GM13977 (cell line): ENCODE results near the gene CTNNAL1.
A peak's percentile ranks its signal among the peaks of the same experiment; 100 is the strongest.
"Not testable (repeated sequence)": the region's sequence is repeated elsewhere in the genome, so short reads cannot be mapped to it uniquely, and the experiment has no call there.

Source experiments
- DNase-seq: peaks from one replicate; pipeline ENCODE4 v3.0.0; 2012; ENCODE audit warnings: low spot score
- CTCF ChIP-seq: IDR thresholded peaks from 2 replicates; pipeline ENCODE4 v1.5.1; 2012; ENCODE audit warnings: mild to moderate bottlenecking, control low read depth; ENCODE audit not compliant: insufficient read depth; ENCODE audit errors: extremely low read depth, missing control alignments
- in situ Hi-C: fragments of 300-500 bp; cut with MboI; formaldehyde crosslinking; loops from one replicate; pipeline ENCODE4 v1.12.0; 2022; ENCODE audit warnings: low sequenced_read_pairs, low pct_unique_long_range_greater_than_20kb, mixed read lengths, inconsistent platforms; ENCODE audit not compliant: unreplicated experiment

The CTNNAL1 gene

GRCh38 chr9:109012876-109013678 is at the start of gene CTNNAL1:
CTNNAL1 (minus strand) TSS chr9:109013499; CDS start chr9:109013442, 57 bp downstream.
- peak; percentile 96 for DNase-seq
- in situ Hi-C loops = no loop called here
- no peak for TF ChIP-seq CTCF

- no peak for TF ChIP-seq CTCF
- in situ Hi-C loops = no loop called here
- no peak for DNase-seq
These were observed 49.2 kb upstream of the CTNNAL1 start for GRCh38 chr9:109062543-109062942.

- no peak for DNase-seq
- TF ChIP-seq CTCF = no peak
- in situ Hi-C loops = no loop called here
These were observed 46.9 kb upstream of the CTNNAL1 start for GRCh38 chr9:109060191-109060590.

- in situ Hi-C loops, DNase-seq: not testable (repeated sequence)
These were observed 39.8 kb upstream of the CTNNAL1 start for GRCh38 chr9:109053121-109053520.

GRCh38 chr9:109052416-109052815 is 39.1 kb upstream of the CTNNAL1 start:
- DNase-seq = no peak
- in situ Hi-C loops = no loop called here
- no peak for TF ChIP-seq CTCF

- DNase-seq = no peak
- no peak for TF ChIP-seq CTCF
- in situ Hi-C loops = no loop called here
These were observed 38.4 kb upstream of the CTNNAL1 start for GRCh38 chr9:109051733-109052132.

- DNase-seq = no peak
- TF ChIP-seq CTCF = no peak
- in situ Hi-C loops = no loop called here
These were observed 37.1 kb upstream of the CTNNAL1 start for GRCh38 chr9:109050444-109050843.
